Measurements from ENCODE around the gene SMAD1. TPM values are rescaled to one million over a fixed set of nuclear protein-coding genes. Genes with fewer than 3 reads are reported as not detected.
"Not testable (repeated sequence)": the region's sequence is repeated elsewhere in the genome, so short reads cannot be mapped to it uniquely, and the experiment has no call there.

Gene SMAD1
- total and polyA plus RNA-seq, 8 donors: 2.6 to 19.3 (median 14.0) TPM

DNA sequence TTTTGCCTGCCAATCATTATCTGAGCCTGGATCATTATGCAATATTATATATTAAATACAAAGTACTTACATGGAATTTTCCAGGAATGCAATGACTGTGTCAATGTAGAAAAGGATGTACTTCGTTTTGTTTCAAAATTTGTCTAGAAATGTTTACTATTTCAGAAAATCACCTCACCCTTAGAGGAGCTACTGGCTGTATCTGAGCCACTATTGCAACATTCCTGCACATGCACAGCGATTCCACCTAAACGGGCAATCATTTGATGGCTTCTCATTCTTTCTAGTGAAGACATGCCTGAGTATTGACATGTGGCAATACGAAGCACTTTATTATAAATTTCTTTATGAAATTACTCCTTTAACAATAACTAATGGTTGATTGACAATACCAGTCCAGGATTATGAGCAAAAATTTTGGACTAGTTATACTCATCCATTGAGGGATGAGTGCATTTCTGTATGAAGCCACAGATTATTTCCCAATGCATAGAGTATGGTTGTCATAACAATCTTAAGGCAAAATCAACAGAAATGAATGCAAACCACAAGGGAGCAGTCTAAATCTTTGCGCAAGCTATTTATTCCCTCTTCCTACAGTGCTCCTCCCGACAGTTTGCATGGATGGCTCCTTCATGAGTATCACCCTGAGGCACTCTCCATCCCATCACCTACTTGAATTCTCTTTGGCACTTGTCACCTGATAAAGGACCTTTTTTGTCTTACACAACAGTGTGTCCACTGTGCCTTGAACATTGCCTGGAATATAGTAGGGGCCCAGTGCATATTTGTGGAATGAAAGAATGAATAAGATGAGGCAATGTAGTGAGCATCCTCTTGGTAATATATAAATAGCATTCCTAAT, 101.8 kb downstream of the SMAD1 start:
- TF ChIP-seq, protein P1, sequence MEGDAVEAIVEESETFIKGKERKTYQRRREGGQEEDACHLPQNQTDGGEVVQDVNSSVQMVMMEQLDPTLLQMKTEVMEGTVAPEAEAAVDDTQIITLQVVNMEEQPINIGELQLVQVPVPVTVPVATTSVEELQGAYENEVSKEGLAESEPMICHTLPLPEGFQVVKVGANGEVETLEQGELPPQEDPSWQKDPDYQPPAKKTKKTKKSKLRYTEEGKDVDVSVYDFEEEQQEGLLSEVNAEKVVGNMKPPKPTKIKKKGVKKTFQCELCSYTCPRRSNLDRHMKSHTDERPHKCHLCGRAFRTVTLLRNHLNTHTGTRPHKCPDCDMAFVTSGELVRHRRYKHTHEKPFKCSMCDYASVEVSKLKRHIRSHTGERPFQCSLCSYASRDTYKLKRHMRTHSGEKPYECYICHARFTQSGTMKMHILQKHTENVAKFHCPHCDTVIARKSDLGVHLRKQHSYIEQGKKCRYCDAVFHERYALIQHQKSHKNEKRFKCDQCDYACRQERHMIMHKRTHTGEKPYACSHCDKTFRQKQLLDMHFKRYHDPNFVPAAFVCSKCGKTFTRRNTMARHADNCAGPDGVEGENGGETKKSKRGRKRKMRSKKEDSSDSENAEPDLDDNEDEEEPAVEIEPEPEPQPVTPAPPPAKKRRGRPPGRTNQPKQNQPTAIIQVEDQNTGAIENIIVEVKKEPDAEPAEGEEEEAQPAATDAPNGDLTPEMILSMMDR (IDR thresholded peaks at IDR 0.05): no peak
- H3K27me3 ChIP-seq: no peaks in the 10 kb centered on the region
- no peaks in the 10 kb centered on the region for H3K9me3 ChIP-seq
- no peak overlapping the region for H3K27ac ChIP-seq
- 67 to 74% methylated on average over 6 of the region's 6 CpGs for WGBS, 2 donors
- DNase-seq (no peak), ATAC-seq (no peak), FAIRE-seq (no peak)
- no peaks in the 10 kb centered on the region for H3K4me1 ChIP-seq
- no peak overlapping the region for H3K4me3 ChIP-seq
- intact Hi-C loops (cut with DNase I): no loop called here
- H3K36me3 ChIP-seq: no peaks in the 10 kb centered on the region

DNA sequence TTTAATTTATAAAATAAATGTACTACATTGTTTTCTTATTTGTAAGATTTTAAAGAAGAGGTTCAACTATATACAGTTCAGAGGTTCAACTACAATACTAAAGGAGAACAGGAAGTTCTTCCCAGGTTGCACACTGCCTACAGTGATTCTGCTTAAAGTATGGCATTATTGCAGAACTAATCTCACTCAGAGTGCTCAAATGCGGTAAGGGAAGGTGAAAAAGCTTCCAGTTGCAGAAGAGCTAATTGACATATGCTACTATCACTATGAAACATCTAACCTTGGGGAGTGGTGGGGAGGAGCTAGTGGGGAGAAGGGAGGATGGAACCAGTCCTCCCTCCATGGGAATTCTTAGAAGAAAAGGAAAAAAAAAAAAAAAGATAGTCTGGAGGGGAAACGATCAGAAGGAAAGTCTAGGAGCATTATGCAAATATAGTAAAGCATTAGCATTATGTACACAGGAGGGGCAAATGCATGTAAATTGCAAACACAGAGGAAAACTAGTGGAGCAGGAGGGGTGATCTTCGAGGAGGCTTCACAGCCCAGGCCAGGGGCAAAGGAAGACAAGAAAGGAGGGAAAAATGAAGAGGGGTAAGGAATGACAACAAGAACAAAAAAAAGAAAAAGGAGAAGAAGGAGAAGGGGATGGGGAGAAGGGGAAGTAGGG, 105.6 kb downstream of the SMAD1 start:
- DNase-seq: no peak
- Histone ChIP-seq H3K4me3 (no peak overlapping the region), H3K9me3 (no peaks in the 10 kb centered on the region), H3K27me3 (no peaks in the 10 kb centered on the region), H3K4me1 (no peaks in the 10 kb centered on the region), H3K27ac (no peak overlapping the region), H3K36me3 (no peaks in the 10 kb centered on the region)
- TF ChIP-seq, protein P1 (IDR thresholded peaks at IDR 0.05): no peak
- WGBS, 2 donors: 40 to 49% methylated on average over 3 of the region's 3 CpGs
- intact Hi-C loops (cut with DNase I): no loop called here
- no peak for FAIRE-seq
- ATAC-seq: no peak

DNA sequence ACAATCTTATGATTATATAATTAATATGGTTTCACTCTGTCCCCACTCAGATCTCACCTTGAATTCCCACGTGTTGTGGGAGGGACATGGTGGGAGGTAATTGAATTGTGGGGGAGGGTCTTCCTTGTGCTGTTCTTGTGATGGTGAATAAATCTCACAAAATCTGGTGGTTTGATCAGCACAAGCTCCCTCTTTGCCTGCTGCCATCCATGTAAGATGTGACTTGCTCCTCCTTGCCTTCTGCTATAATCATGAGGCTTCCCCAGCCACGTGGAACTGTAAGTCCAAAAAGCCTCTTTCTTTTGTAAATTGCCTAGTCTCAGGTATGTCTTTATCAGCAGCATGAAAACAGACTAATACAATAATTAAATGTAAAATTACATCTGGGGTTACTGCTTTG, 107.7 kb downstream of the SMAD1 start:
- H3K4me3 ChIP-seq; H3K9me3 ChIP-seq; intact Hi-C loops (cut with DNase I); H3K4me1 ChIP-seq; H3K27me3 ChIP-seq; H3K36me3 ChIP-seq; FAIRE-seq; DNase-seq; ATAC-seq; H3K27ac ChIP-seq: not testable (repeated sequence)
- WGBS, 2 donors: 56 to 74% methylated on average over 2 of the region's 2 CpGs

GRCh38 chr4:145589916-145590702, 108.5 kb downstream of the SMAD1 start:
- Histone ChIP-seq H3K36me3 (no peaks in the 10 kb centered on the region), H3K27ac (no peak overlapping the region), H3K9me3 (no peaks in the 10 kb centered on the region), H3K4me1 (no peaks in the 10 kb centered on the region), H3K4me3 (no peak overlapping the region), H3K27me3 (no peaks in the 10 kb centered on the region)
- ATAC-seq (no peak), DNase-seq (no peak), FAIRE-seq (no peak)
- WGBS, 2 donors: 72% methylated on average over 3 of the region's 3 CpGs
- TF ChIP-seq, protein P1 (IDR thresholded peaks at IDR 0.05): no peak
- intact Hi-C loops (cut with DNase I): no loop called here

DNA sequence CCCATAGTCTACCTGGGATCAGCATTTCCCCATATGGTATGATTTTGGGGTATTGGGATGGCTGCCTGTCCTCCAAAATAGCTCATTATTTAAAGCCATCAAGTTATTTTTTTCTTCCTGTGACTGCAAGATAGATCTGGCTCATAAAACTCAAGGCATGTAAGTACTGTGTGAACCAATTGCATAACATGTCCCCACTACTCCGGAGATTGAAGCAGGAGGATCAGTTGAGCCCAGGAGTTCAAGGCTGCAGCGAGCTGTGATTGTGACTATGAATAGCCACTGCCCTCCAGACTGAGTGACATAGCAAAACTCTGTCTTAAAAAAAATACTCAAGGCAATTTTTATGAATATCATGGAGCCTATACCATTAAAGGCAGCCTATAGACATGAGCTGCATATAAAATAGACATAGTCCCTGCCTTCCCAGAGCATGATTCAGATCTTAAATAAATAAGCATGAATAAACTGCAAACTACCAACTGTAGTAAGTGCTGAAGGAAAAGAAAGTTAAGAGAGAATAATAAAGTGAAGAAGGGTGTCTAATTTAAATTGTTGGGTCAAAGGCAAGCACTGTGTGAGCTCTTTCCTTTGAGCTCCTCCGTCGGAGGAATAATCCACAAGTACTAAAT, 120.6 kb downstream of the SMAD1 start:
- Histone ChIP-seq H3K9me3 (no peaks in the 10 kb centered on the region), H3K4me3 (no peak overlapping the region), H3K4me1 (no peaks in the 10 kb centered on the region), H3K36me3 (no peaks in the 10 kb centered on the region), H3K27ac (no peak overlapping the region), H3K27me3 (no peaks in the 10 kb centered on the region)
- no peak for DNase-seq
- no peak for ATAC-seq
- TF ChIP-seq, protein P1 (IDR thresholded peaks at IDR 0.05): no peak
- 66 to 76% methylated on average over 4 of the region's 4 CpGs for WGBS, 2 donors
- no peak for FAIRE-seq
- intact Hi-C loops (cut with DNase I): loop anchor here in 1 of 3 donors (10.0 kb wide), 1 partner anchor 367 kb away; no protein-coding TSS in a partner anchor

Data from pancreas (tissue), 10 donors.